ENCODE data around the gene DZANK1. TPM values are rescaled to one million over a fixed set of nuclear protein-coding genes. Genes with fewer than 3 reads are reported as not detected.
"Not testable (repeated sequence)": the region's sequence is repeated elsewhere in the genome, so short reads cannot be mapped to it uniquely, and the experiment has no call there.

Gene DZANK1
- total RNA-seq (1.5 TPM), polyA plus RNA-seq (ENCODE audit: insufficient read depth in 1 of 8, insufficient read length in 8 of 8, low replicate concordance in 1 of 8) (1 to 10 TPM; 1.7 to 3.9 (median 2.0) TPM)
- long read RNA-seq, donor 1 = 0 reads
- long read RNA-seq, donor 2 = 0 reads
- long read RNA-seq, donor 3 = 0 reads
- long read RNA-seq, donor 4 = 0 reads
- long read RNA-seq, donor 5 = 0 reads
- long read RNA-seq, donor 6, partial matches to known transcripts = 29 of 34 reads
- long read RNA-seq, donor 6, other reads (novel, unspliced or antisense) = 5 of 34 reads
- long read RNA-seq, donor 7 = 0 reads
- long read RNA-seq, donor 8 = 0 reads
- long read RNA-seq, donor 9 = 0 reads
- long read RNA-seq, donor 10, partial matches to known transcripts = 30 of 30 reads
- long read RNA-seq, donor 10, other reads (novel, unspliced or antisense) = 0 of 30 reads
- long read RNA-seq, donor 11 = 0 reads

DNA sequence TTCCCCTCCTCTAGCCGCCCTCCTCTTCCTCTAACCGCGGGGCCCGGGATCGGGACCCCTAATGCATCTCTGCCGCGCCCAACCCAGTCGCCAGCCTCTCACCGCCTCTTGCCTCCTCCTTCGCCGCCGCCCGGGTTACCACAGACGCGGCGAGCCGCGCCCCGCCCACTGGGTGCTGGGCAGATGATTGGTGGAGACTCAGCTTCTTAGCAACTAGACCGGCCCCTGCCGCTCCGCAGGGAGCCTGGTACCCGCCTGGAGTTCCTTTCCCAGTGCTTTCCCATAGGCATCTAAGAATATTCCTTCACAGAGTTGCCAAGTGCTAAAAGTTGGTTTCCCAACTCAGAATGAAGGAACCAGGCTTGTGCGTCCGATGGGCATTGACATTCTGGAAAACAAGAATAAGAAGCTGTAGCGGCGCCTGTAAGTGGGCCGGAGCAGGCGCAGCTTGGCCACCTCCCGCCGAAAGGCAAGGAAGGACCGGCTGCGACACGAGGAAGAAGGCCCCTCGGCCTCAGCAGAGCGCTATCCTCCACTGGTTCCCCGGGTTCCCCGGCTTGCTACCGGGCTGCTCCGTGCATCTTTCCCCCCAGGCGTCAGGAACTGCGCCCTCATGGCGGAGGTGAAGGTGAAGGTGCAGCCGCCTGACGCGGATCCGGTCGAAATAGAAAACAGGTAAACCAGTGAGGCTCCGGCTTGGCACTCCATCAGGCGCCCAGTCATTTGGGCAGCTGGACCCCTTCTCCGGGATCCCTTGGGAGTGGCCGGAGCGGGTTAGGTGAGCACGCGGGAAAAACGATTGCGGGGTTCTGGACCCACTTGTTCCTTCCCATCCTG lies at the start of gene DZANK1, which contains the start of gene POLR3F:
DZANK1 (minus strand) TSS at position 137 of the 837 bp plus-strand sequence. CDS start 1,672 bp downstream, outside the sequence.
POLR3F (plus strand) TSS at position 497 of the 837 bp plus-strand sequence; CDS start at position 614, 117 bp downstream.
- H3K27me3 ChIP-seq (ENCODE audit: control insufficient read depth, insufficient read depth, low read length) = no peaks in the 10 kb centered on the region

DNA sequence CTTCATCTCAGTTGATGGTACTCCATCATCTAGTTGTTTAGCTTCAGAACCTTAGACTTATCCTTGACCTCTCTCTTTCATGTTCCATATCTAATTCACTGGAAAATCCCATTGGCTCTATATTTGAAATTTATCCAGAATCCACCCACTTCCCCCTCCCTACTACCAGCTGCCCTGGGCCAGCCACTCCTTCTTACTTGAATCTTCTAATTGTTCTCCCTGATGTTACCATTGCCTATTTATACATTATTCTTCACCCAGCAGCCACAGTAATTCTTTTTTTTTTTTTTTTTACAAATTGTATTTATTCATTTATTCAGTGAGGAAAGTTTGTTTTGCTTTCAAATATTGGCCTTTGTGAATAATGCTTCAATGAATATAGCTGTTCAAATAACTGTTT lies 49.1 kb upstream of the DZANK1 start:
- H3K27ac ChIP-seq (ENCODE audit: low read length) = no peak overlapping the region
- peaks cover 10% of the 10 kb centered on the region for H3K36me3 ChIP-seq (ENCODE audit: control insufficient read depth, insufficient read depth, low read length)
- no peaks in the 10 kb centered on the region for H3K9me3 ChIP-seq (replicated peaks; ENCODE audit: control insufficient read depth, low read depth, low read length)
- no peaks in the 10 kb centered on the region for H3K4me1 ChIP-seq (ENCODE audit: control insufficient read depth, insufficient read depth, low read length)
- no peak overlapping the region for H3K4me3 ChIP-seq (ENCODE audit: low read length)
- no peak for DNase-seq
- H3K27me3 ChIP-seq (ENCODE audit: control insufficient read depth, insufficient read depth, low read length) = no peaks in the 10 kb centered on the region

More for the DNA sequence above, at the start of gene DZANK1, which contains the start of gene POLR3F:
- Histone ChIP-seq H3K9me3 (replicated peaks; ENCODE audit: control insufficient read depth, low read depth, low read length) (no peaks in the 10 kb centered on the region), H3K36me3 (ENCODE audit: control insufficient read depth, insufficient read depth, low read length) (peaks cover 19% of the 10 kb centered on the region), H3K4me1 (ENCODE audit: control insufficient read depth, insufficient read depth, low read length) (peaks cover 7% of the 10 kb centered on the region), H3K27ac (ENCODE audit: low read length) (peak within 1 kb of the TSS; percentile 96), H3K4me3 (ENCODE audit: low read length) (peak within 1 kb of the TSS; percentile 96)
- peak; percentile 98 for DNase-seq
- WGBS (ENCODE audit: insufficient coverage) = 0% methylated on average over 53 of the region's 57 CpGs

DNA sequence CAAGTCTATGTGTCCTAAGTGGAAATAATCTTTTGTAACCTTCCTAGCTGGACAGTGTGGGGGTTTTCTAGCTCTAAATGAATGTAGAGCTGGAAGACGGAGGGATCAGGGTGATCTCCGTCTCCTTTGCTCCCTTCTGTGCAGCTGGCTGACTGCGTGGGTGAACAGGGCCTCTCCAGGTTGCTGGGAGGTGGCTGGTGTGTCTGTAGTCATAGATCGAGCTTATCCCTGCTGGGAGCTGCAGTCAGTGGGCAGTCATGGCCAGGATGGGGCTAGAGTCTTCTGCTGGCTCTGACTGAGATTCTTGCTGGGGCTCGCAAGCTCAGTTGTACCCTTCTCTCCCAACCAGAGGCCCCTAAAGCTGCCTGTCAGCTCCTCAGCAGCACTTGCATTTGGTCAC lies 47.3 kb upstream of the DZANK1 start:
- Histone ChIP-seq H3K4me3 (ENCODE audit: low read length) (no peak overlapping the region), H3K36me3 (ENCODE audit: control insufficient read depth, insufficient read depth, low read length) (peaks cover 23% of the 10 kb centered on the region), H3K4me1 (ENCODE audit: control insufficient read depth, insufficient read depth, low read length) (no peaks in the 10 kb centered on the region), H3K27ac (ENCODE audit: low read length) (no peak overlapping the region), H3K9me3 (replicated peaks; ENCODE audit: control insufficient read depth, low read depth, low read length) (no peaks in the 10 kb centered on the region), H3K27me3 (ENCODE audit: control insufficient read depth, insufficient read depth, low read length) (no peaks in the 10 kb centered on the region)
- no peak for DNase-seq
- WGBS (ENCODE audit: insufficient coverage) = 96% methylated on average over 5 of the region's 5 CpGs

DNA sequence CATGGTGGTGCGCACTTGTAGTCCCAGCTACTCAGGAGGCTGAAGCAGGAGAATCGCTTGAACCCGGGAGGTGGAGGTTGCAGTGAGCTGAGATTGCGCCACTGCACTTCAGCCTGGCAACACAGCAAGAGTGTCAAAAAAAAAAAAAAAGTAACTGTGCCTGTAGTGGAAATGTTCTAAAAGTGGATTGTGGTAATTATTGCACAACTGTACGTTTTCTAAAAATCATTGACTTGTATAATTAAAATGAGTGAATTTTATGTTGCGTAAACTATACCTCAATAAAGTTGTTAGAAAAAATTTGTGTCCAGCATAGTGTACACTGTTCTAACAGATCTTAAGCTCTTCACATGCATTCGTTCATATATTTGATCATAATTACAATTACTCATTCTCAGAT lies 46.4 kb upstream of the DZANK1 start:
- Histone ChIP-seq H3K4me1 (ENCODE audit: control insufficient read depth, insufficient read depth, low read length) (peaks cover 4% of the 10 kb centered on the region), H3K36me3 (ENCODE audit: control insufficient read depth, insufficient read depth, low read length) (peaks cover 23% of the 10 kb centered on the region), H3K27me3 (ENCODE audit: control insufficient read depth, insufficient read depth, low read length) (no peaks in the 10 kb centered on the region), H3K4me3 (ENCODE audit: low read length) (no peak overlapping the region), H3K9me3 (replicated peaks; ENCODE audit: control insufficient read depth, low read depth, low read length) (no peaks in the 10 kb centered on the region), H3K27ac (ENCODE audit: low read length) (no peak overlapping the region)
- WGBS (ENCODE audit: insufficient coverage) = 93% methylated on average over 4 of the region's 7 CpGs
- no peak for DNase-seq

DNA sequence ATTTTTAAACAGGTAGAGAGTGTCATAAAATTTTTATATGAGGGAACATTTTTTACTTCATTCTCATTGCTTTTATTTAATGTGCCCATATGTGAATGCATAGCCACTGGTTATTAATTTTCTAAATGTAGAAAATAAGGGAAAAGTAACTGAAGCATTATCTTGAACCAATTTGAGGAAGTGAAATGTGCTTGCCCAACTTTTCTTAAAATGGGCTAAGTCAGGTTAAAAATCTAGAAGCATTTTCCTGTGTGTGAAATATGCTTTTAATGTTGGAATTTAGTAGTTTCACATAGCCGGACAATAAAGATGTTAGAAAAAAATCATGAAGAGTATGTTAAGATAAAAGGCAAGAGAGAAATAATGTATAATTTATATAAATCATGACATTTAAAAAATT lies 44.7 kb upstream of the DZANK1 start:
- H3K4me1 ChIP-seq (ENCODE audit: control insufficient read depth, insufficient read depth, low read length) = peaks cover 12% of the 10 kb centered on the region
- no peak overlapping the region for H3K4me3 ChIP-seq (ENCODE audit: low read length)
- peak; percentile 26 for DNase-seq
- no peaks in the 10 kb centered on the region for H3K9me3 ChIP-seq (replicated peaks; ENCODE audit: control insufficient read depth, low read depth, low read length)
- no peaks in the 10 kb centered on the region for H3K27me3 ChIP-seq (ENCODE audit: control insufficient read depth, insufficient read depth, low read length)
- H3K36me3 ChIP-seq (ENCODE audit: control insufficient read depth, insufficient read depth, low read length) = peaks cover 23% of the 10 kb centered on the region
- WGBS (ENCODE audit: insufficient coverage) = no CpG with 5 or more reads among the region's 1 CpG
- H3K27ac ChIP-seq (ENCODE audit: low read length) = no peak overlapping the region

DNA sequence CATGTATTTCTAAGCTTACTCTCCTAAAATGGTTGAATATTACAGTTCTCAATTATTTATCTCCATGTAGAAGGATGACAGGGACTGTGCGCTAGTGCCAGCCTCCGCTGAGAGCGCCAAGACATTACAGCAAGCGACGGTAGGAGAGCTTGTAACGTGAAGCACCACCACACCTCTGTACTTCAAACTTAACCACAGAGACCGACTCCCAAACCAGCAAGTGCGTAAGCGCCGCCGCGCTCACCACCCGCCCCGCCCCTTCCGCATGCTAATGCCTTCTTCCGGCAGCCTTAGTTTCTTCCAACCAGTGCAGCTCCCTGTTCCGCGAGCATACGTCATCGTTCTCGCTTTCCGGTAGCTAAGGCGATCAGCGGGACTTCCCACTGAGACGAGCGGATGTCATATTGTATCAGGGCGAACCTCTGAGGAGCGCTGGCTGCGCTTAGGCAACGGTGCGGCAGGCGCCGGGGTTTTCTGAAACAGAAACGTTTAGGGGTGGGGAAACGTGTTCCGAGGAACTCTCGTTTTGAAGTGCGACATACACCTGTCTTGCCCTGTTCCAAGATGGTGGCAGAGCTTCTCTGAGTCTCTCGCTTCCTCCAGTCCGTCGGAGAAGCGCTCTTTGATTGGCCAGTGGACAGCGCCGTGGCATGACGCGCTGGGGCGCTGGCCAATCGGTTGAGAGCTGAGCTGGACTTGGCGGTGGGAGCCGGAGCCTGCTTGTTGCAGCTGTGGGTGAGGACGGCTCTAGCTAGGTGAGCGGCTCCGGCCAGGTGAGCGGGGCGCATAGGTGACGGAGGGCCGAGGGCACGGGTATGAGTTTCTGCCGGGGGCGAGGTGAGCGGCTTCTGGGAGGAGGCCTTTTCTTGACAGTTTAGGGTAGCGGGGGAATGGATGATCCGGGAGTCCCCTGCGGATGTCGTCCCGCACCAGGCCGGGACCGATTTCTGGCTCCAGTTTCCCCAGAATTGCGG lies 40.7 kb upstream of the DZANK1 start, which contains the start of gene SEC23B:
SEC23B (plus strand) TSS at position 723 of the 974 bp plus-strand sequence. CDS start 2,896 bp downstream, outside the sequence.
- Histone ChIP-seq H3K27me3 (ENCODE audit: control insufficient read depth, insufficient read depth, low read length) (peaks cover 17% of the 10 kb centered on the region), H3K4me1 (ENCODE audit: control insufficient read depth, insufficient read depth, low read length) (peaks cover 12% of the 10 kb centered on the region), H3K9me3 (replicated peaks; ENCODE audit: control insufficient read depth, low read depth, low read length) (no peaks in the 10 kb centered on the region), H3K36me3 (ENCODE audit: control insufficient read depth, insufficient read depth, low read length) (peaks cover 13% of the 10 kb centered on the region), H3K4me3 (ENCODE audit: low read length) (peak within 1 kb of the TSS; percentile 80), H3K27ac (ENCODE audit: low read length) (peak within 1 kb of the TSS; percentile 100)
- WGBS (ENCODE audit: insufficient coverage) = under 1% methylated on average over 68 of the region's 69 CpGs
- peak; percentile 99 for DNase-seq

DNA sequence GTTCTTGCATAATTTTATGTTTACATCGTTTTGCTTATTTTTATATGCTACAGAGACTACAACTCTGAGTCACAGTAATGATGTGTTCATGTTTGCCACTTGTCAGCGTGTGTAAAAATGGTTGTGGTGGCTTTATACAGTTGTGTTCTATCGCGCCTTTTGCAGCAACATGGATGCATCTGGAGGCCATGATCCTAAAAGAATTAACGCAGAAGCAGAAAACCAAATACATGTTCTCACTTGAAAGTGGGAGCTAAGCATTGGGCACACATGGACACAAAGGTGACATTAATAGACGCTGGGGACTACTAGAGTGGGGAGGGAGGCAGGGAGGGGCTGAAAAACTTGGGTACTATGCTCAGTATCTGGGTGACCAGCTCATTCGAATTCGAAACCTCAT lies 39.9 kb upstream of the DZANK1 start:
- DNase-seq = no peak
- WGBS (ENCODE audit: insufficient coverage) = 80% methylated on average over 4 of the region's 8 CpGs
- Histone ChIP-seq H3K4me1 (ENCODE audit: control insufficient read depth, insufficient read depth, low read length) (peaks cover 12% of the 10 kb centered on the region), H3K27me3 (ENCODE audit: control insufficient read depth, insufficient read depth, low read length) (peaks cover 17% of the 10 kb centered on the region), H3K27ac (ENCODE audit: low read length) (peak overlapping the region; percentile 100), H3K9me3 (replicated peaks; ENCODE audit: control insufficient read depth, low read depth, low read length) (no peaks in the 10 kb centered on the region), H3K36me3 (ENCODE audit: control insufficient read depth, insufficient read depth, low read length) (peaks cover 13% of the 10 kb centered on the region), H3K4me3 (ENCODE audit: low read length) (peak overlapping the region; percentile 80)

DNA sequence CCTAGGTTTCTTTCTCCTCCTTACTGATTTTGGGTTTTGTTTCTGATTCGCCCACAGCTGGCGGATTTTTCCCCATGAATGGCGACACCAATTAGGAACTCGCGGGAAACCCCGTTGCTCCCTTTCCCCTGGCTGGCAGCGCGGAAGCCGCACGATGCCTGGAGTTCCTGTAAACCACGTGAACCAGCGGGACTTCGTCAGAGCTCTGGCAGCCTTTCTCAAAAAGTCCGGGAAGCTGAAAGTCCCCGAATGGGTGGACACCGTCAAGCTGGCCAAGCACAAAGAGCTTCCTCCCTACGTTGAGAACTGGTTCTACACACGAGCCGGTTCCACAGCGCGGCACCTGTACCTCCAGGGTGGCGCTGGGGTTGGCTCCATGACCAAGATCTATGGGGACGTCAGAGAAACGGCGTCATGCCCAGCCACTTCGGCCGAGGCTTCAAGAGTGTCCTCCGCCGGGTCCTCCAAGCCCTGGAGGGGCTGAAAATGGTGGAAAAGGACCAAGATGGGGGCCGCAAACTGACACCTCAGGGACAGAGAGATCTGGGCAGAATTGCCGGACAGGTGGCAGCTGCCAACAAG lies 37.7 kb upstream of the DZANK1 start:
- no peaks in the 10 kb centered on the region for H3K9me3 ChIP-seq (replicated peaks; ENCODE audit: control insufficient read depth, low read depth, low read length)
- DNase-seq = no peak
- peaks cover 12% of the 10 kb centered on the region for H3K4me1 ChIP-seq (ENCODE audit: control insufficient read depth, insufficient read depth, low read length)
- no peak overlapping the region for H3K4me3 ChIP-seq (ENCODE audit: low read length)
- peaks cover 17% of the 10 kb centered on the region for H3K27me3 ChIP-seq (ENCODE audit: control insufficient read depth, insufficient read depth, low read length)
- 63% methylated on average over 31 of the region's 31 CpGs for WGBS (ENCODE audit: insufficient coverage)
- H3K36me3 ChIP-seq (ENCODE audit: control insufficient read depth, insufficient read depth, low read length) = peaks cover under 1% of the 10 kb centered on the region
- H3K27ac ChIP-seq (ENCODE audit: low read length) = no peak overlapping the region

DNA sequence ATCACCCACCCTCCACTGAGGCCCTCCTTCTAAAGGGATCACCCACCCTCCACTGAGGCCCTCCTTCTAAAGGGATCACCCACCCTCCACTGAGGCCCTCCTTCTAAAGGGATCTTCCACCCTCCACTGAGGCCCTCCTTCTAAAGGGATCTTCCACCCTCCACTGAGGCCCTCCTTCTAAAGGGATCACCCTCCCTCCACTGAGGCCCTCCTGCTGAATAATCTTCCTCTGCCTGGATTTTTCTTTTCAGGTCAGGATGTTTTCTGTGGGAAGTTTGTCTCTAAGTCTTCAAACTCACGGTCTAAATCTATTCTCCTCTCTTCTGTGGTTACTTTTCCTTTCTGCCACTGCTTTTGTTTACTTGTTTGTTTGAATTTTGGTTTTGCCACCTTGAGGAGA lies 34.8 kb upstream of the DZANK1 start:
- H3K27ac ChIP-seq (ENCODE audit: low read length); DNase-seq; H3K9me3 ChIP-seq (replicated peaks; ENCODE audit: control insufficient read depth, low read depth, low read length); H3K36me3 ChIP-seq (ENCODE audit: control insufficient read depth, insufficient read depth, low read length); H3K4me3 ChIP-seq (ENCODE audit: low read length); H3K4me1 ChIP-seq (ENCODE audit: control insufficient read depth, insufficient read depth, low read length): not testable (repeated sequence)
- peaks cover 17% of the 10 kb centered on the region for H3K27me3 ChIP-seq (ENCODE audit: control insufficient read depth, insufficient read depth, low read length)
- no CpG with 5 or more reads among the region's 1 CpG for WGBS (ENCODE audit: insufficient coverage)

All from muscle of leg (tissue), 16 donors.